ENCODE data around the gene CECR2.
A peak's percentile ranks its signal among the peaks of the same experiment; 100 is the strongest.
"Not testable (repeated sequence)": the region's sequence is repeated elsewhere in the genome, so short reads cannot be mapped to it uniquely, and the experiment has no call there.

The CECR2 gene

DNA sequence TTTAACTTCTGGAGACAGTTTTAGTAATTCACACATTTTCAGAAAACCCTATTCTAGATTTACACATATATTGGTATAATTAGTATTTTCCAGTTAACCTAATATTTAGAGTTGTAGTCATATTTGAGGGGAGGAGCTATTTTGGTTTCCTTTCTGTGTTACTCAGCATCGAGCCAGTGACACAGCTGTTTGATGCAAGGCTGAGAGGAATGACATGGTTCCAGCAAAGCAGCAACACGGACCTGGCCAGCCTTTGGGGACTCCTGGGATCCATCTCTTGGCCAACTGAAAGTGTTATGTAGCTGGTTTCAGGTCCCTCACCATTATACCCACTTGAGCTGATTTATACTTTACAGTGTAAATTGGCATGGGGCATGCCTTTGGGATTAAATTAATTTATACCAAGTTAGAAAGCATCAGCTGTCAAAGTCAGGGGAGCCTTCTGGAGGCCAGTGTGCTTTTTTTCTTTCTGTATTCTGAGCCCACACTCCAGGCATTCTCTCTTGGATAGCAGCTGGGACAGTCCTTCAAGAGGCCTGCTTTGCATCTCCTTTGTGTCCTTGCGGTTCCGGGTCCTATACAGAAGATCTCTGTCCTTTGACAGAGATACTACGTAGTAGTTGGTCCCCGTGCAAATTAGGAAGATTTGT lies 102.8 kb downstream of the CECR2 start:
- FAIRE-seq, result no peak

DNA sequence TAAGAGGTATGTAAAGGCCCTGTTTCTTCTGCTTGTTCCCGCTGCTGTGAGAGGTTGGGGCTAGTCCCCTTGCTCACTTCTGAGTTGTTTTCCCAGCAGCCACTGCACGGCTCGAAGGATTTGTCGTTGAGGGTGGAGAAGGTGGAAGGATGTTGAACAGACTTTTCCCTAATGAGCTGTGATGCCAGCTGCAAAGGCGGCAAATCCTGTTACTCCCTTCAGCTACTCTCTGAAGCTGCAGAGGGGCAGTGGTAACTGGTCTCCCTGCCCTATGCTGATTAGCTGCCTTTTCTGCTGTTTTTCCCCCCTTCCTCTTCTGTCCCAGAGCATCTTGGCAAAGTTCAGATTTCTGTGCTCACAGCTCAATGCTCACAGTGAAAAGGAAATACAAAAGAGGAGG lies 103.7 kb downstream of the CECR2 start:
- FAIRE-seq, result no peak

DNA sequence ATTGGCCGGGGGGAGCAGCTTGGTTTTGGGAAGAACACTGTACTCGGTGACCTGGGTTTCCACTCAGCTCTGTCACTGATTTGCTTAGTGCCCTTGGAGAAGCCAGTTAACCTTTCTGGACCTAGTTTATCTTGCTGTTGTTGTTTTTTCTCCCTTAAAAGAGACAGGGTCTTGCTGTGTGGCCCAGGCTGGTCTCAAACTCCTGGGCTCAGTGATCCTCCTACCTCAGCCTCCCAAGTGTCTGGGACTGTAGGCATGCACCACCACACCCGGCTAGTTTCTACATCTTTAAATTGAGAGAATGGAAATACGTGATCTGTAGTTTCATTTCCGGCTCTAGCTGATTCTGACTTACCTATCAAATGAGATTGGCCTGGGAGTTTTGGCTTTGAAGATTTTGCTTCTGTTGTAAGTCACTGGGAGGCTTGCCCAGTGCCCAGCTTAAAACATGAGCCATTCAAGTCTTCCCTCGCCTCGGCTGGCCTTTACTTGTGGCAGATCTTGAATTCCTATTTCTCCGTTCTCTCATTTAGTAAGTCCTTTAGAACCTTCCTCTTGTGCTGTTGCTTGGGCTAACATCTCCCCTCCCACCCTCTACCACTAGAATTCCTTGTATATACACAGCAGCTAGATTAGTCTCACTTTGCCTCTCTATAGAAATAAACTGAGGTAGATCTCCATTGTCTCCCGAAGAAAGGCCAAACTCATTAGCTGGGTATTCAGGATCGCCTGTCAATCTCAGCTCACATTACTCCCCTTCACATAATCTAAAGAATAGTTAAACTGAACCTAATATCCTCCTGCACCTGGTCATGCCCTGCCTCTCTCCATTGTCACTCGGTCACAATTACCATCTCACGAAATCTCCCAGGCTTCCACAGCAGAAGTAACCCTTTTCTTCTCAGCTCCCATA lies 106.3 kb downstream of the CECR2 start:
- no peak for FAIRE-seq

DNA sequence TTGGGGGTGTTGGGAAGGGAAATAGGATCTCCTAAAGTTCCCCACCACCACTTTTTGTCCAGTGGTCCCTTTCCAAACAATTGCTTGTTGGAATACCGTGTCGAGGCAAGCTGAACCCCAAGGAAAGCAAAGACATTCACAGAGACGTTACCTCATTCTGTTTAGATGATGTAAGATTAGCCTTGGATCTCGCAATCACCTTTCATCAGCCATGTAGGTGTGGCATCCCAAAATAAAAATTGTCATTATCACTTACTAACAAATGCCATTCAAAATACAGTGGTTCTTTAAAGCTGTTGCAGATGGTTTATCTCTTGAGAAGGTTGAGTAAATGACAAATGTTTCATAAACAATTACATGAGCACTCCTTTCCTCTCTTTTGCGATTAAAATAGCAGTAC lies 107.6 kb downstream of the CECR2 start:
- FAIRE-seq, result no peak

DNA sequence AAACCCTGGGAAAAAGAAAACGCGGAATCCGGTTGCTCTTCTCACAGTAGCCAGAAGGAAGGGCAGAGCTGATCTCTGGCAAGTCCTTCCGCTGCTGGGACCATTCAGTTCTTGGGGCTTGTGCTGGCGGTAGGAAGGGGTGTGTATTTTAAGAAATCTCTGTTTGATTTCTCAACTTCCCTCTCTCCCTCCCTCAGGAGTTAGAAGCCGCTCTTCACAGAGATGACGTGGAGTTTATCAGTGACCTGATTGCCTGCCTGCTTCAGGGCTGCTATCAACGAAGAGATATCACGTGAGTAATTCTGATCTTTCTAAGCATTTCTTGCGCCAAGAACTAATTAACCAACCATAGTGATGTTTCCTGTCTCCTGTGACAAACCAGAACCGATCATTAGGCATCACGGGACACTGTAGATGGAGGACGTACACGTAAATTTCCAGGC lies 108.2 kb downstream of the CECR2 start:
- FAIRE-seq, result no peak

DNA sequence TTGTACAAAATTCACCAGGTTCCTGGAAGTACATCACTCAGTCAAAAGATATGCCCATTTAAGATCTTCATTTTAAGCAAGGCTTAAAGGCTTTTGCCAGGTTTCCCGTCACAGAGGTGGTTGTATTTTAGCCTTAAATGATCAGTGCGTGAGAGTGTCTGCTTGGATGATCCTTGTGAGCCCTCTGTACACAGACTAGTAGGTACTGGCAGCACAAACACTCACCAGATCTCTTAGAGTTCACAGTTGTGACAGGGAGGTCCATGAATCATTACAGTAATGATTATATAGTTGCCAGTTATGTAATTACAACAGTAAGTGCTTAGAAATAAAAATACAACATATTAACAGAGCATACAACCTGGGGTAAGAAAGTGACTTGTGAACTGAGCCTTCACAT lies 109.9 kb downstream of the CECR2 start:
- FAIRE-seq, result no peak

DNA sequence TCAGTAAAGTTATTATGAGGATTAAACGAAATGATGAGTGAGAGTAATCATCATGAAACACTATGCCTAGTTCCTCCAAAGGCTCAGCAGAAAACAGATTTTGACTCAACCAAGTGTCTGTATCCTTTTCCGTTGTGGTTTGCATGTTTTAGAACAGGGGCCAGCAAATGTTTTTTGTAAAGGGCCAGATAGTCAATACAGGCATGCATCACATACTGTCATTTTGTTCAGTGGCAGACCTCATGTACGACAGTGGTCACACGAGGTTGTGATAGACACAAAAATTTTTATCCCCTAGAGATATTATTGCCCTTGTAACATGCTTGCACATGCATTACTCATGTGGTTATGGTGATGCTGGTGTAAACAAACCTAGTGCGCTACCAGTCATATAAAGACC lies 112.2 kb downstream of the CECR2 start:
- no peak for FAIRE-seq

DNA sequence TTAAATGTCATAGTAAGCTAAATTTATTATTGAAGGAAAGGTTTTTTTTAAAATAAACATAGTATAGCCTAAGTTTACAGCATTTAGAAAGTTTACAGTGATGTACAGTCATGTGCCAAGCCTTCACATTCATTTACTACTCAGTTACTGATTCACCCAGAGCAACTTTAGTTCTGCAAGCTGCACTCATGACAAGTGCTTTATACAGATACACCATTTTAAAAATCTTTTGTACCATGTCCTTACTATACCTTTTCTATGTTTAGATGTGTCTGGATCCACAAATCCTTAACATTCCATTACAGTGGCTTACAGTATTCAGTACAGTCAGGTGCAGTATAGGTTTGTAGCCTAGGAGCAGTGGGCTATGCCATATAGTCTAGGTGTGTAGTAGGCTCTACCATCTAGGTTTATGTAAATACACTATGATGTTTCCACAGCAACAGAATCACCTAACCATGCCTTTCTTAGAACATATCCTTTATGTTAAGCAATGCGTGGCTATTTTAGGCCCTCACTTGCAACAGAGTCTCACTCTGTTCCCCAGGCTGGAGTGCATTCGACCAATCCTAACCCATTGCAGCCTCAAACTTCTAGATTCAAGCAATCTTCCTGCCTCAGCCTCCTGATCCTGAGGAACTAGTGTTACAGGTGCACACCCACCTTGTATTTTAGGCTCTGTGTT lies 114.6 kb downstream of the CECR2 start:
- FAIRE-seq, result no peak

DNA sequence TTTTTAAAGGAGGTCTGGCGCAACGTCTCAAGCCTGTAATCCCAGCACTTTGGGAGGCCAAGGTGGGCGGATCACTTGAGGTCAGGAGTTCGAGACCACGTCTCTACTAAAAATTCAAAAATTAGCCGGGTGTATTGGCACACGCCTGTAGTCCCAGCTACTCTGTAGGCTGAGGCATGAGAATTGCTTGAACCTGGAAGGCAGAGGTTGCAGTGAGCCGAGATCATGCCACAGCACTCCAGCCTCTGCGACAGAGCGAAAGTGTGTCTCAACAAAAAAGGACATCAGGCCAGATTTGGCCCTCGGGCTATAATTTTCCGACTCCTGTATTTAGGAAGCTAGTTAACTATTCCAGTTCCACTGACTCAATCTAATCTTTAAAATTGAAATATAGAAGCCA lies 115.3 kb downstream of the CECR2 start:
- FAIRE-seq, result no peak

DNA sequence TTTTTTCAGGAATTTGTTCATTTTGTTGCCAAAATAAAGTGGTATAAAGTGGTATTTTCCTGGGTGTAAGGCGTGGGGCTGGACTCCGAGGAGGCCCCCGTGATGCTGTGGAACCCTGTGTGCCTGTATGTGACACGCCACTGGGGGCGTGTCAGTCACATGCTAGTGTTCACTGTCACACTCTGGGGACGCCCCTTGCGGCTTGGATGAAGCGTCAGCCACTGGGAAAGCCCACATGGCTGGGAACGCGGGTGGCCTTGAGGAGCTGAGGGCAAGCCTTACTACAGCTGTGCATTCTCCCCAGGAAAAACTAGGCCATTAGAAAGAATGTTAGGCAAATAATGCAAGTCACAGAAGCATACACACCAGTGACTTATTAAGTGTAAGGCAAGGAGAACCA lies 117.1 kb downstream of the CECR2 start:
- FAIRE-seq, result no peak

DNA sequence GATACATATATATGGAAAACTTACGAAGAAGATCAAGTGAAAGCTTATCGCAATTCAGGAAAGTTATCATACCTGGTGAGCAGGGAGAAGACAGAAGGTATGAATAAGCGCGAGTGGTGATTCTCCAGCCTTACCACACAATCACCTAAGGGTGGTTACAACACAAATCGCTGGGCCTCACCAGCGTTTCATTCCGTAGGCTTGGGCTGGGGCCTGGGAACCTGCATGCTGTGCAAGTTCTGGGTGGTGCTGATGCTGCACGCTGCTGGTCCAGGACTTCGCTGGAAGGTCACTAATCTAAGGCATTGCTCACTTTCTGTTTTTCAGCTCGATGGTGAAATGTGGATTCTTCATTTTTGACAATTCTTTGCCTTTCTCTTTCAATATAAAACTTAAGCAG lies 117.5 kb downstream of the CECR2 start:
- no peak for FAIRE-seq

DNA sequence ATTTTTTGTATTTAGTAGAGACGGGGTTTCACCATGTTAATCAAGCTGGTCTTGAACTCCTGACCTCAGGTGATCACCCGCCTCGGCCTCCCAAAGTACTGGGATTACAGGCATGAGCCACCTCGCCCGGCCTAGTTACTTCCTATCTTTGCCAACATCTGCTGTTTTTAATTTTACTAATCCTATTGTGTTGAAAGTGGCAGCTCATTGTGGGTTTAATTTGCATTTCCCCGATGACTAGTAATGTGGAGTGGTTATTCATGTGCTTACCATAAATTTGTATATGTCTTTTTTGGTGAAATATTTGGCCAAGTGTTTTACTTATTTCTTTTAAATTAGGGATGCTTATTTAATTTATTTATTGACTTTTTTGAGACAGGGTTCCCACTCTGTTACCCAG lies 119.8 kb downstream of the CECR2 start:
- FAIRE-seq, result no peak

DNA sequence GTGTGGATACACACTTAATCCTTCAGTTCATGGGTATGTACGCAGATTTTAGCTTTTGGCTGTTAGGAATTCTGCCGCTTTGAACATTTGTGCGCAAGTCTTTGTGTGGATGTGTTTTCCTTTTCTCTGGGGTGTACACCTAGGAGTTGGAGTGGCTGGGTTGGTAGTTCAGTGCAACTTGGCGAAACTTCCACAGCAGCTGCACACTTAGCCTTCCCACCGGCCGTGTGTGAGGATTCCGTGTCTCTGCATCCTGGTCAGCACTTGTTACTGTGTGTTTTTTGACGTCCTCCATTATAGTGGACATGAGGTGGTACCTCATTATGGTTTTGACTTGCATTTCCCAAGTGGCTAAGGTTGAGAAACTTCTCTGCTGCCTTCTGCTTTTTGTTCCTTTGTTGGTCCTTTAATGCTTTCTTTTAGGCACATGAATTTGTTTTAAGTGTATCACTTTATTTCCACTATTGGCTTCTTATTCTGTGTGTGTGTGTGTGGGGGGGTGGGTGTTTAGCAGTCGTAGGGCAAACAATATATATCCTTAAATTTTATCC lies 121.9 kb downstream of the CECR2 start:
- no peak for FAIRE-seq

DNA sequence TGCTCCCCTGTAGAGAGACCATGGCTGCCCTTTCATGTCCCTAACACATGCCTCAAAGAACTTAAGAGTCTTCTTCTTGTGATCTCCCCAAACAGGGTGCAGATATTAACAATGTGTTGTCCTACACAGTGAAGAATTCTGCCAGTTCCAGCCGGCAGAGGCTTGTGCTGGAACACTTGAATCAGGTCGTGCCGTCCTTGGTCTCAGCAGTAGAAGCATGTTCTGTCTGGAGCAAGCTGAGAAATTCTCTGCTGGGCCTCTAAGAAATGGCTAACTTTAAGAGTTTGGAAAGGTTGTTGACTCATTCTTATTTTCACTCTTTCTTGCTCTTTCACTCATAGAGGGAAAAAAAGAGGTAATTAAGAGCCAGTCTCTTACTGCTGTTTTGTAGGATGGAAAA lies 123.0 kb downstream of the CECR2 start:
- FAIRE-seq, result no peak

DNA sequence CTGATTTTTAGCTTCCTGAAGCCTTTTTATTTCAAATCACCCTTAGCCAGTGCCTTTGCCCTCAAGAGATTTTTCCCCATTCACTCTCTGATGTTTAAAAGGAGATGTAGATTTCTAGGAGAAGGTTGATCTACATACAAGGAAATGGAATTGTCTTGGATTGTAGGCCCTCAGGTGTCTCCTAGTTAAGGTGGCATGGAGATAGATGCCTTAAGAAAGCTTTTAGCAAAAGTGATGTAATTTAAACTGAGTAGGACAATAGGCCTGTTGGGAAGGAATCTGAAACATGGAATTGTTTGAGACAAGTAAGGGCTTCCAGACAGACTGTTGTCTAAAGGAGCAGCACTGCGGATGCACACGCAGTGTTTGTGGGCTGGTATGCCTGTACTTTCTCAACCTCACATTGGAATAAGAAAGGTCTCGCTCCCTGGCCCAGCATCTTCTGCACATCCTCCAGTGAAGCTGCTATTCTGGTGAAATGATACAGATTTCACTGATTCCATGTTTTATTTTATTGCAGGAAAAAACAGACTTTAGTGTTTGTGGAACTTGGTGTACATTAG lies 124.2 kb downstream of the CECR2 start:
- FAIRE-seq, result no peak

DNA sequence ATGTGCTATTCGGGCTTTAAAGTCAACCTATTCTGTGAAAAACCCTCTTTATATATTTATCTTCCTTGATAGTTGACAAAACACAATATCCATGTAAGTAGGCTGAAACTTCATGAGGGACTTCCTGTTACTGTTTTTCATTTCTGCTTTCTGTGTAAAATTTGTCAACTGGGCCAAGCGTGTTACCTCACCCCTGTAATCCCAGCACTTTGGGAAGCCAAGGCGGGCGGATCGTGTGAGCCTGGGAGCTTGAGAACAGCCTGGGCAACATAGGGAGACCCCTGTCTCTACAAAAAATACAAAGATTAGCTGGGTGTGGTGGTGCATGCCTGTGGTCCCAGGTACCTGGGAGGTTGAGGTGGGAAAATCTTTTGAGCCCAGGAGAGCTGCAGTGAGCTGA lies 127.6 kb downstream of the CECR2 start:
- FAIRE-seq, result no peak

DNA sequence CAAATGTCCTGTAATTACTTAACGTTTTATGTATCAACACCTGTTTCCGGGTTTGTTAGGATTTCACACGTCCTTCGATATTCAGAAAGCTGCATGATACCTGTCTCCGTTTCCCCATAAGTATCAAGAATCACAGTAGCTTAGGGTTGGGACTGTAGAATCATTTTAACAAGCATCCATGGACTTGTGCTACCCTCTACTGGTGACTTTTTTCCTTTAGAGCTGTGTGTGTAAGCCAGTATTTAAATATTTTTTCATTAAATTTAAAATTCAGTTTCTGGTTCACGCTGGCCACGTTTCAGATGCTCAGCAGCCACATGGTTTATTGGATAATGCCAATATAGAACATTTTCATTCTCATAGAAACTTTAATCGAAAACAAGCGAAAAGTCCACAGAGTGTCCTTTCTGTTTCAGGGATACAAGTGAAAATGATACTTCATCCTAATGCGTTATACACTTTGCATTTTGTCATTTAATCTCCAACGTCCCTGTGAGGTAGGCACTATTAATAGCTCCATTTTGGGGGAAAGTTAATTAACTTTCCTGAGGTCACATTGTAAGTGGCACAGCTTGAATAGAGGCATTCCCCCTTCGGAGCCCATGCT lies 132.5 kb downstream of the CECR2 start:
- FAIRE-seq, result peak; percentile 81

DNA sequence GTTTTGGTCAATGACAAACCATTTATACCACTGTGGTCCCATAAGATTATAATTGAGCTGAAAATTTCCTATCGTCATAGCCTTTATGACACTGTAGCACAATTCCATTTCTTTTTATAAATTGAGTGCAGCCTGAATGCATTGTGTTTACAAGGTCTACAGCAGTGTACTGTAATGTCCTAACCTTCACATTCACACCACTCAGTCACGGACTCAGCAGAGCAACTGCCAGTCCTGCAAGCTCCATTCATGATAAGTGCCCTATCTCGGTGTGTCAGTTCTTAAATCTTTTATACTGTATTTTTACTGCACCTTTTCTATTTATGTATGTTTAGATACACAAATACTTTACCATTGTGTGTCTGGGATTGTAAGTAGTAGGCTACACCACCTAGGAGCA lies 138.8 kb downstream of the CECR2 start:
- no peak for FAIRE-seq

DNA sequence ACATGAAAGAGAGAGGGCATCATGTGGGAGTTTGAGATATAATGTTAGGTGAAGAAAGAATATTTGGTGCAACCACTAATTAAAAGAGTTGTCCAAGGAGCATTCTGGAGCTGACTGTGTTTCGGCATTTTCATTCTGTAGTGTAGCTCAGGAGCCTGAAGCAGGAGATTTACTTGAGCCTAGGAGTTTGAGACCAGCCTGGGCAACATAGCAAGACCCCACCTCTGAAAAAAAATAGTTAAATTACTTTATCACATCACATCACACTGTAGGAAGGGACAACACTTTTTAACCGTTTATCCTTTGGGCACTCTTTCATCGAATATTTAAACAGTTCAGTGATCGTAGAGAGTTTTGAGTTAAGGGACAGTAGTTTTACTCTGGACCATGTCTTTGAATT lies 143.7 kb downstream of the CECR2 start:
- no peak for FAIRE-seq

DNA sequence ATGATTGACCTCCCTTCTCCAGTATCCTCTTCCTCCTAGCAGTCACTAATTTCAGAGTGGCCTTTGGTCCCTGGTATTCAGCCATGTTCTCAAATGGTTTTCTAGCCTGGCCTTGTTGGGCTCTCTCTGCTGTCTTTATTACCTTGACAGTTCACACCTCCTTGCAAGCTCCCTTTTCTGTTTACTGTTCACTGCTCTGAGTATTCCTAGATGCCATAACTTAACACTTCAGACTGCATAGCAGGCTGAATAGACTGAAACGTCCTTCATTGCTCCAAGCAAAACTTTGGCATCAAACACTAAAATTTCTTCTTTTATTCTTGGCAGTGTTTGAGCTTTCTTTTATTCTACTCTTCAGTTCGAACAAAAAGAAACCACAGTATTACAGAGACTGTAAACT lies 144.4 kb downstream of the CECR2 start:
- no peak for FAIRE-seq

DNA sequence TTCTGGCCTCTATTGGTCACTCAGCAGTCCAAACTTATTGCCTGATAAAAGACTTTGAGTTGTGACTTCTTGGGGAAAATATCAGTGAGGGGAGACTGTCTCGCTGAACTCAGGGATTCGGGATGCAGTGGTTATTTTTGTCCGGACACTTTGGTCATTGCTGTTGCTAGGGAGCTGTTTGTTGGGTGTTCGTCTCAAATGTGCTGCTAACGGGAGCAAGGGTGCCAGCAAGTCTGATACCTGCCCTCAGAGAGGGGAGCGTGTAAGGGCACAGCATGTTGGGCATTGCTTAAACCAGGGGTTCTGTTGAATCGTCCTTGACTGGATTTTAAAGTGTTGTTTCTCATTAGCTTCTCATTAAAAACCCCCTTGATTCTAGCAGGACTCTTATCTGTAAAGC lies 144.8 kb downstream of the CECR2 start:
- FAIRE-seq, result no peak

DNA sequence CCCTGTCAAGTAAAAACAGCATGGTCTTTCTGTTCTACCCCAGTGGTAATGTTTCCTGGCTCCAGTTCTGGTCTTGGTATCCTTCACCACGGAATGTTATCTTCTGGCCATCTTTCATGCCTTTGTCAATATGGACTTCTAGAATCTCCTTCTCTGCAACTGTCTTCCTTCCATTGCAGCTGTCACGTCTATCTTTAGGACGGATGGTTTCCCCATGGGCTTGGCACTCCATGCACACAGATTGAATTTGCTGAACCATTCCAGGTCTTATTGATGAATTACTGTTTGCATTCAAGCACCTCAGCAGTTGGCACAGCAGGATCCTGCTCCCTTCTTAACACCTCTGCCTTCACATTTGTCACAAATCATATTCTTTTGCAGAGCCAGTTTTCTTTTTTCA lies 149.1 kb downstream of the CECR2 start:
- no peak for FAIRE-seq

DNA sequence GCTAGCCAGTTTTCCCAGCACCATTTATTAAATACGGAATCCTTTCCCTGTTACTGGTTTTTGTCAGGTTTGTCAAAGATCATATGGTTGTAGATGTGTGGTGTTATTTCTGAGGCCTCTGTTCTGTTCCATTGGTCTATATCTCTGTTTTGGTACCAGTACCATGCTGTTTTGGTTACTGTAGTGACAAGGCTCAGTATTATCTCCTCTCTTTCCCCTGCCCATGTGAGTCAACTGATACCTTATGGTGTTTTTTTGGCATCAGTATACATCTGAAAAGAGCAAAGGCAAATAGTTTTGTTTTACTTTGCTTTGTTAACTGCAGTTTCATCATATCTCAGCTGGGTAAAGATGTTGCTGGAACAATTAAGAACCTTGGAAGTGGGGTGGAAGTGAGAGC lies 152.7 kb downstream of the CECR2 start:
- FAIRE-seq, result not testable (repeated sequence)
